Measurements from ENCODE around the gene ITPR2.
A peak's percentile ranks its signal among the peaks of the same experiment; 100 is the strongest.
"Not testable (repeated sequence)": the region's sequence is repeated elsewhere in the genome, so short reads cannot be mapped to it uniquely, and the experiment has no call there.

Gene ITPR2

DNA sequence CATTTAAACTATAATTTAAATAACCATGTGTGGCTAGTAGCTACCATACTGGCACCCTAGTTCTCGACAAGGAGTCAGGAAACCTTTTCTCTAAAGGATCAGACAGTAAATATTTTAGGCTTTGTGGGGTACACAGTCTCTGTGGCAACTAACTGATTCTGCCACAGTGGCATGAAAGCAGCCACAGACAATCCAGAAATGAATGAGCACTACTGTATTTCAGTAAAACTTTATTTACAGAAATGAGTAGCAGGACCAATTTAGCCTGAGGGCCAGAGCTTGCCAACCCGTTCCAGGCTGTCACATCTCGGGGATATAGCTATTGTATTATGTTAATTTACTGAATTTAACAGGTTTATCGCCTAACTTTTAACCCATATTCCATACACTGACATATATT lies 278.7 kb downstream of the ITPR2 start:
- no peak for DNase-seq

DNA sequence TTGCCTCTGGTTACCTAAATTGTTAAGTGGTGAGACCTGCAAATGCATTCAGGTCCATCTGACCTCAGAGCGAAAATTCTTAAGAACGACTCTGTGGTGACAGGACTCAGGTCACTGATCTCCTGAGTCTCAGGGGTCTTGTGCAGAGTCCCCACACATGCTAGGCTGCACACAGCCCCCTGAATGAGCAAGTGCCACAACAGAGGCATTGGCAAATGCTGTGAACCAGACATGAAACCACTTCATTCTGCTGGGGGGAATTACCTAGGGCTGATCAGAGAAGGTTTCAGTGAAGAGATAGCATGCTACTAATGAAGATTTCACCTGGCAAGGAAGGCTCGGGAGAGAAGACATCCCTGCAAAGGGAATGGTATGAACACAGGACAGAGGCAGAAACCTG lies 281.6 kb downstream of the ITPR2 start:
- no peak for DNase-seq

DNA sequence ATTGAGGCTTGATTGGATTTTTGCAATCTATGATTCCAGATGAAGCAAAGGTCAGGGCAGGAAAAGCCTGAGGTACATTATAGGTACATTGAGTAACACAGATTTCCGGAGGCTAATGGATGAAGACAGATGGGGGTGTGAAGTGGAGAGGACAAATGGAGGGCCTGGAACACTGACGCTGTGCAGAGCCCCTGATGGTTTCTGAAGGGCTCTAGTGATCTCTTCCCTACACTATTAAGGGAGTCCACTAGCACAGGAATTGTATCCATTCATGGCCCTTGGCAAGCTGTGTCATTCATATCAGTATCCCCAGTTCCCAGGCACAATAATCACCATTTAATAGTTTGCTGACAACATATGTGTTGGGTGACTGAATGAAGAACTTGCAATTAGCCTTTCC lies 284.8 kb downstream of the ITPR2 start:
- no peak for DNase-seq

DNA sequence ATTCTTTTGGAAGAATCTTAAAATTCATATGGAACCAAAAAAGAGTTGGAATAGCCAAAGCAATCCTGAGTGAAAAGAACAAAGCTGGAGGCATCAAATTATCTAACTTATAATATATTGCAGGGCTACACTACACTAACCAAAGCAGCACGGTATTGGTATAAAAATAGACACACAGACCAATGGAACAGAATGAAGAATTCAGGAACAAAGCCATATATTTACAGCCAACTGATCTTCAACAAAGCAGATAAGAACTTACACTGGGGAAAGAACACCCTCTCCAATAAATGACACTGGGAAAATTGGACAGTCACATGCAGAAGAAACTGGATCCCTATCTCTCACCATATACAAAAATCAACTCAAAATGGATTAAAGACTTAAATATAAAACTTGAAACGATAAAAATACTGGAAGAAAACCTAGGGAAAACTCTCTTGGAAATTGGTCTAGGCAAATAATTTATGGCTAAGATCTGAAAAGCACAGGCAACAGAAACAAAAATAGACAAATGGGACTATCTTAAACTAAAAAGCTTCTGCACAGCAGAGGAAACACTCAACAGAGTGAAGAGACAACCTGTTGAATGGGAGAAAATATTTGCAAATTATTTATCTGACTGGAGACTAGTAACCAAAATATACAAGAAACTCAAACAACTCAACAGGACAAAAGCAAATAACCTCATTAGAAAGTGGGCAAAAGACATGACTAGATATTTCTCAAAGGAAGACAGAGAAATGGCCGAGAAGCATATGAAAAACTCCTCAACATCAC lies 286.3 kb downstream of the ITPR2 start:
- DNase-seq: no peak

DNA sequence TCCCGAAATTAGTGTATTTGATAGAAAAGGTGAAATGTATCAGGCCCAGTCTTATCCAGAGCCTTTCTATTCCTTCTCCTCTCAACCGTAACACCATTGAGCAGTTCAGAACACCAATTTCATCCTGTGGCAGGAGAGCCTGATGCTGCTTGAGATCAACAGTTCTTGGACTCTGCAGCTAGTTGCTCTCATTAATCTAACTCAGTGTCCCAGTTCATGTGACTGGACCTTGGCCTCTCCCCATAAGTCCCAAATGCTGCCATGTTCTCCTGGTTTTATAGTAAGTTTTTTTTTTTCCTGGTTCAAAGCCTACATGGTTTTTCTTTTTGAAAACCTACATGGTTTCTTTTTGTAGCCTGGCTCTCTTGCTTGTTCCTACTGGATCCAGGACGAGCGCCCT lies 293.9 kb downstream of the ITPR2 start:
- DNase-seq: no peak

DNA sequence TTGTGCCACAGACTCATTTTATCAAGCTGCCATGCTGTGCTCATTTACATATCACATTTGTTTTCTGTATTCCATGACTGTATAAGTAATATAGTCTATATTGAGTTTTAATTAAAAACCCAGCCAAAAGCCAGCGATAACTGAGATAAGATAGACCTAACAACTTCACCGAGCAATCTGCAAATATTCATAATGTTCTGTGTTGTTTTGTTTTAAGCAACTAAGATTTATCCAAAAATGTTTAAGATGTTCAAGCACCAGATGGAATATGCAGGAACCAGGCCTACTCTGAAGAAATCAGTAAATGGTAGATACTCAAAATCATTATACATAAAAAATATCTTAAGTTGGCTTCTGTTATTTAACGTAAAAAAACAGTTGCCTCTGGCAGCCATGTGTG lies 295.3 kb downstream of the ITPR2 start:
- no peak for DNase-seq

DNA sequence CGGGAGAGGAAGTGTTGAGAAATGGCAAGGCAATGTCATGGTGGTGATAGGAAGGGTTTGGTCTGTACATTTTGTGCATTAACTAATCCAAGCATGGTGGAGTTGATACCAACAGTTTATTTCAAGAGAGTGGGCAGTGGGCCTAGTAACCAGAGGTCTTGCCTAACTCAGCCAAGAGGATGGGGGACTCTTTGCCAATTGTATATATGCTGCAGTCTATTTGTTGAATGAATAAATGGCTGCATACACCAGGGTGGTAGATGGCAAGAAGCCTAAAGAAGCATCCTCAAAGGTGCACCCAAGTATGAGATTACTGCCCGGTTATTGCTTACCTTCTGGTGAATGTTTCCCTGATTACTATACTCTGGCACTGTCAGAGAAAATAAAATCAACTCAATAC lies 295.9 kb downstream of the ITPR2 start:
- no peak for DNase-seq

DNA sequence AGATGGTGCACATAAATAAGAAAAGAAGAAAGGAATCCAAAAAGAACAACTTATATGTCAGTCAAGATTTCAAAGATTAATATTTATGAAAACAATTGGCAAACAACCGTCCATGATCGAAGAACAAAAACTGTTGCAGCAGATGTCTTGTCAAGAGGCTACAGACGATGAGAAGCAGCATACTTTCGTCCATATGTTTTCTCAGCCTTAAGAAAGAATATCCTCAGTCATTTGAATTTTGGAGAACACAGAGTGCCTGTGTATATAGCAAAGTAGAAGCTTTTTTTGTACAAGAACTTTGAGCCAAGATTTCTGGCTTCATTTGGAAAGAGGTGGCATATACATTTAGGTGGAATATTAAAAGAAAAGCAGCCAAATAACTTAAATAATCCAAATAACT lies 297.2 kb downstream of the ITPR2 start:
- DNase-seq: no peak

DNA sequence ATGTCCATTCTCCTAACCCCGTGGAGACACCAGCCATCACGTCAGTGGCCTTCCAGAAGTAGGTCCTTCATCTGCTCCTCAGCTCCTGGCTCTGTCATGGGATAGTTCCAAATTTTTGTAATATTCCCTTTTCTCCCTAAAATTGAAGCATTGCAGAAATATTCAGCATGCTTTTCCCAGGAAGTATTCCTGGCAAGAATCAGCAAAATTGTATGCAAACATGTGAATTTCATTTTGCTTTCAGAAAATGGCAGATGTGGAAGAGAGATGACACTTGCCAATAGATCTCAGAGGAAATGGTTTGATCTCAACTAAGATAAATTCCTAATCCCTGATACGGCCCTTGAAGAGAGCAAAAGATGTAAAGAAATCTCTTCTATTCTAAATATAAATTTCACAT lies 298.9 kb downstream of the ITPR2 start:
- DNase-seq: no peak

DNA sequence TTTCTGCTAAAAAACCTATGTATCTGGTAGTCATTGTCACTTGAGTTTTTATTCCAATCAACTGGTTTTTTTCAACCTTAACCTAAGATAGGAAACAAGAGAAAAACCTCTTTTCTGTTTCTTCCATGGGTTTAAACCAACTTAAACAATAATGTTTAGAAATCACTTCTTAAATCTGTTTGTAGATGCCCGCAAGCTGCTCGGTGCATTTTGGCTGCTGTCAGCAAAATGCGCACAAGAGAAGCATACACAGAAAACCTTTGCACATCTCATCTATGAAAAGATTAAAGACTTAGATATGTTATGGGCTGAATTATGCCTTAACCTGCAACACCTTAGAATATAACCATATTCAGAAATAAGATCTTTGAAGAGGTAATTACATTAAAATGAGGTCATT lies 299.8 kb downstream of the ITPR2 start:
- no peak for DNase-seq

DNA sequence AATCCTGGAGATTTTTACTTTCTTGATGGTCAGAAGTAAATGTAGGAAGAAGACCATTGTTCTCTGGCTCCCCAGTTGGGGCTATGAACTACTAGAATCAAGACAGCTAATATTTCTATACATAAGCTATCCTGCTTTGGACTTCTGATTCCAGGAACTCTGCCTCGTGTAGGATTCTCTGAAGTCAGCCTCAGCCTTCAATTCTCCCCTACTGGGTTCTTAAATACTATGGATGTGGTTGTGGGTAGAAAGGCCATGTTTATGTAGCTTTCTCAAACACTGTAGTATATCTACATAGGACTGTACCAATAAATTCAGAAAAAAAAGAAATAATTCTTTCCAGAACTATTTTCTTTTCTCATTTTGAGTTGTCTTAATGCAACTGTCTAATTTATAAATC lies 302.5 kb downstream of the ITPR2 start:
- DNase-seq: no peak

DNA sequence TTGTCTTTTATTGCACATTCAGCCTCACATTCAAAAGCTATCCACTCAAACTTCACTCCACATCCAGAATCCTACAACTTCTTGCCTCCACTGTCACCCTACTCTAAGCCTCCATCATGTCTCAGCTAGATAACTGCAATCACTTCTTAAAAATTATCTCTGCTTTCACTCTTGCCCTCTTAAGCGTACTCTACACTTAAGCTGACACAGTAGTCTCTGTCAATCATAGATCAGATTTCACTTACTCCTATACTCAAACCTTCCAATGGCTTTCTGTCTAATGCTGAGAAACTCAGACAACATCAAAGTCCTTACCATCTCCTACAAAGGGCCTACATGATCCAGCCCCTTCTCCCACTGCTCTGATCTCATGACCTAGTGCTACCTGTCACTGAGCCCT lies 304.1 kb downstream of the ITPR2 start:
- no peak for DNase-seq

DNA sequence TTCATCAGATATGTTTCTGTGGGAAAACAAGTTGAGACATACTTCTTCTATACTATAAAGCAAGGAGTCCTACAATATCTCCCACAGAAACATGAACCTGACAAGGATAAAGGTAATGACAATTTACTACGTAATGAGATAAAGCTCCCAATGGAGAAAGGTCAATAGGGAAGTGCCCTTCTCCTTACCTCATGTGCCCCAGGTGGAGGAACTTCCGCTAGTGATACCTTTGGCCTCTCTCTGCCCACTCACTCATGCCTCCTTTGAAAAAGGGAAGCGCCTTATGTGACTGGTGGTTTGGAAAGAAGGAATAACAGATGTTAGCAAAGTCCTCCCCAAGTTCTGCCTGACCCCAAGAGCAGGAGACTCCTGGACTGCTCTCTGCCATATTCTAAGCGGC lies 305.3 kb downstream of the ITPR2 start:
- DNase-seq: no peak

DNA sequence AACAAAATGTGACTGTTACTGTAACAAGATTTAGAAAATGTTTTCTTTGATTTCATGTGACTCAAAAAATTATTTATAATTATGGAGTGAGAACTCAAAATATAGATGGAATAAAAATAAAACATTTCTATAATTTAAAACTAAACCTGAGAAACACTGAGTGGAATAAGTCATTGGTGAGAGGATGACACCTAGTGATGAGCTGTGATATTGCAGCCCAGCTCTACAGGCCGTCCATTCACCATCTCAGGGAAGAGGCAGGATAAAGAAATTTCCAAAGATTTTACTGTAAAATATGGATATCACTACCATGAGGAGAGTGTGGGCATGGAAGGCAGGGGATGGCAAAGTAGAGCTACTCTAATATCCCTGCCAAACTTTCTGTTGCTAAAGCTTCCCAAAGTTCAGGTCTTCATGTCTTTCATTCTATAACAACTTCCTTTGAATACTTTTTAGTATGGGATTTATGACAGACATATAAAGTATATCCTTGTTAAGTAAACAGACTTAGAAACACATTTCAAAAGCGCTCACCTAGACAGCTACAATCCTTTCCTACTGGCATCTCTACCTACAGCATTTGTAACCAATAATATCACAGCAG lies 308.0 kb downstream of the ITPR2 start:
- peak in 1 of 2 donors; percentile 7 for DNase-seq

DNA sequence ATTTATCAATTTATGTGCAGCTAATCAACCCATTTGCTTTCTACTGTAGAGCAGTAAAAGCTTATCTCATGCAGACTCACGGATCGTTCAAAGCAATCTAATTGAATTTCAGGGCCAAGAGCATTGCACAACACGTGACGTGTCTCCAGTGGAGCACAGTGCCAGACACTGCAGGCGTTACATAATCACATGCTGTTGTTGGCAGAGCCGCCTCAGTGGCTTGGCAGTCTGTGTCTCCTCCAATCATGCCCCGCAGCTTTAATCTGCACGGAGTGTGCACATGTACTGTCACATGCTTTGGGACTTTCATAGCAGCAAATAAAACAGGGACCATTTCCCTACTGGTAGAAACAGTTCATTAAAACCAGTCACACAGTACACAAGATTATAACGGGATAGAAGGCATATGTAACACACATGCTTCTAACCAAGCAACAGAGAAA lies 309.3 kb downstream of the ITPR2 start:
- DNase-seq: peak in 1 of 2 donors; percentile 49

DNA sequence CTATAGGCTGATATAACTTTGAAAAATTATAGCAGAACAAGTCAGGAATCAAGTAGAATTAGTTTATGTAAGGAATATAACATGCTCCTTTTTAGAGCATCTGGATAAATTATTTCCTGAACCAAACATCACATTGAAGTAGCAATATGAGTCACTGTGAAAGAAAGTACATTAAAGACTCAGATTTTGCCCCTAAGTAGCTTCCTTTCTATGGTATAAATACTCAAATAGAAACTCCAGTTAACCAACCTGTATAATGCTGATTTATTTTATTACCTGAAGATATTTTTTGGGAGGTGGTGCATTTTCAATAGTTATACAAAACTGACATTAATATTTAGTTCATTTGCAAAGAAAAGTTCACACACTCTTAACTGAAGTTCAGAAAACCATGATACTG lies 312.1 kb downstream of the ITPR2 start:
- DNase-seq: no peak

DNA sequence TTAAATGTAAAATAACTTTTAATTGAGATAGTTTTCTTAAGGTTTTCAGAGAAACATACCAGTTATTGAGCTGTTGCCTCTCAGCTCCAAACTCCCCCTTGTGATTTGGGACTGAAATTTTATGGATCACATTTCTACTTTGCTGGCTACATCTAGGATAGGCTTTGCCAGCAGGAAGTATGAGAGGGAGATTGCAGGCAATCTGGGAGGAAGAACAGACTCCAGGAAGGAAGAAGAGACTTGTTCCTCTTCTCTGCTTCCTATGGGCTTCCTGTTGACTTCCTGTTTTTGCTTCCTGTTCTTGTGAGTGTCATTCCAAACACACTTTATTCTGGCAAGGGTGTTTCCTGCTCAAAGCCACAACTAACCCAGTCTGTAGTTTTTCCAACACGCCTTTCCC lies 312.9 kb downstream of the ITPR2 start:
- no peak for DNase-seq

DNA sequence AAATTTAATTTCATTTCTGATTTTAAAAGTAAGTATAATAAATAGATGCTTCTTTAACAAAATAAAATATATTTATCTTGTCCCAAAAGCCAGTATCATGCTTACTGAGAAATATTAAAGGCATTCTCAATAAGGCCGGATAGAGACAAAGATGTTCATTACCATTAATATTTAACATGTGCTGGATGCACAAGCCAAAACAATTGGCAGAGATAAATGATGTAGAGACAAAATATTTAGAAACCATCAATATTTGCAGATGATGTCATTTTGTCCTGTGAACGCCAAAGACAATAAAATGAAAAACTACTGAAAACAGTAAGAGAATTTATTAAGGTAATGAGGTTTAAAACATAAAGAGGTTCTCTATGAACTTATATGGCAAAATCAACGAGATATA lies 313.5 kb downstream of the ITPR2 start:
- DNase-seq: no peak

DNA sequence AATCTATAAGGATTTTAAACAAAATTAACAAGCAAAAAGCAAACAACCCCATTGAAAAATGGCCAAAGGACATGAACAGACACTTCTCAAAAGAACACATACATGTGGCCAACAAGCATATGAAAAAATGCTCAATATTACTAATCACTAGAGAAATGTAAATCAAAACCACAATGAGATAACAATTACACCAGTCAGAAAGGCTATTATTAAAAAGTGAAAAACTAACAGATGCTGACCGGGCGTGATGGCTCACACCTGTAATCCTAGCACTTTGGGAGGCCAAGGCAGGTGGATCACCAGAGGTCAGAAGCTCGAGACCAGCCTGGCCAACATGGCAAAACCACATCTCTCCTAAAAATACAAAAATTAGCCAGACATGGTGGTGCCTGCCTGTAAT lies 315.7 kb downstream of the ITPR2 start:
- DNase-seq: not testable (repeated sequence)

DNA sequence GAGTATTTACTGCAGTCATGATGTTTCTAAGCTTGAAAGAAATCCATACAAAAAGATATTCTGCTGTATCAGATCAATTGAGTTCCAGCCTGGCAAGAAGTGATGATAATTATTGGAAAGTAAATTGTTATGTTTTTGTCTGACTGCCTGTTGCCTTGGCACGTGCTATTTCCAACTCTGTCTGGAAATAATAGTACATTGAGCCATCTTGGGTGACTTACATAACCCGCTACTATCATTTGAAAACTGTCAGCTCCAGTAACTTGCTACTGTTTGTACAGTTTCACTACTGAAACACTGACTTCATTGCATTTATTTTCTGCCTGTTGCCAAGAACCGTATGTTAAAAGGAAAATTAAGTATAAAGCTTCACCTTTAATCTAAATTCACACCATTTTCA lies 318.6 kb downstream of the ITPR2 start:
- no peak for DNase-seq

DNA sequence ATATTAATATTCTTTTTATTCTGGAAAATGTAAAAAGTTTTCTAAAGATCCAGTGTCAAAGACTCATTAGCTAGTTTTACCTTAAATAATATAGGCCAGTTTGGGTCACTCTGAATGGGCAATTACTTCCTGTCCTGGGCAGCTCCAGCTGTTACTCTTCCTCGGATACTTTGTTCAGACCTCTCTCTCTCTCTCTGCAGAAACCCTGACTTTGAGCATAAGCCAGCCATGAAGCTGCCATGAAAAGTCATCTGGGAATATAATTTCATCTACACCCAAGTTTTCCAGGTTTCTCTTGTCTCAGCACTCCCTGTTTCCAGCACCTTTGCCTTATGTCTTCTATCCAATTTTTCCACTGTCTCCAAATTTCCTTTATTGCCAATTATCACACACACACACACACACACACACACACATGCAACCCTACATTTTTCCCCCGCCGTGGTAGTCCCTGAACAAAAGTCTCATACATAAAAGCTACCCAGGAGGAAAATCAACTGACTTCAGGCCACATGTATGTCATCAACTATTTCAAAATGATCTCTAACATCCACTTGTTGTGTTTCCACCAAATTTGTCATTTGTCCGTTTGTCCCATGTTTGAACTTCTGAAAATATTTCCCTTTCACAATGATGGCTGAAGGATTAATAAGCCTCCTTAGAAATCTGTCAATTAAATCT lies 319.5 kb downstream of the ITPR2 start:
- no peak for DNase-seq

DNA sequence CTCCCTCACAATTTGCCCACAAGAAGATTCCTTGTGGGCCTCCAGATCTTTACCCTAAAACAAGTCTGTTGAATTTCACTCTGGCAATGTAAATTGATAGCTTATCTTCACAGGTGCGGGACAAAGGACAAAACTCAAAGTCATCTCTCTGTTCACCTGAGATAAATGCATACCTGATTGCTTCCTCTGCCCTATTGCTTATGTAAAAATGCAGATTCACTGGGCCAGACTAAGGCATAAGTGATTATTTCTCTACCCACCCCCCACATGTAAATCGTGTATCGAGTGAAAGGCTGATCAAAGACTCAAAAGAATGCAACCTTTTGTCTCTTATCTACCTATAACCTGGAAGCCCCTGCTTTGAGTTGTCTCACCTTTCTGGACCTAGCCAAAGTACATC lies 320.8 kb downstream of the ITPR2 start:
- no peak for DNase-seq

DNA sequence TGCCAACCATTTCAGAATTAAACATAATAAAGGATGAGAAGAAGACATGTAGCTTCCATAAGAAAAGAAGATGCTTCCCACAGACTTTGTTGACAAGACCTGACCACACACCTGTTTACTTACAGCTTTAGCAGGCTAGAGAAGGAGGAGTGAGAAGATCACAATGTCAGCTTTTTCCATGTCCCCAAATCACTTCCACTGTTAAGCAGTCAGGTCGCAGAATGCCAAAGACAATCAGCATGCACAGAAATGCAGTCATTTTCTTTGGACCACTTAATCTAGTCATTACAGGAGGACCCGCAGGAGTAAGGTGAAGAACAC lies 322.7 kb downstream of the ITPR2 start:
- no peak for DNase-seq

DNA sequence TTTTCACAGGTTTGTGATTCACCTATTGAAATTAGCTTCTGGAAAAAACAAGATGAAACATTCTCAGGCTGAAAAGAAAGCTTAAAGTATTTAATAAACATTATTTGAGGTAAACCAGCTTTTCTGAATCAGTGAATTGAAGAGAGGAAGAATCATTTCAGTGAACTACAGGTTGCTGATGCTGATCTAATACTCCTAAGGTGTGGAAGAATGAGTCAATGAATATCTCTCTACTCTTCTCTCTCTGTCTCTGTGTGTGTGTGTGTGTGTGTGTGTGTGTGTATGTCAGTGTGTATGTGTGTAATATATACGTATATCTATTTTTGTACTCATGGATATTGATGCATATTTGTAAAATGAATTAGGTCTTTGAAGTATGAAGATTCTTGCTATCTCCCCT lies 325.4 kb downstream of the ITPR2 start:
- no peak for DNase-seq

Measured in CD4-positive, alpha-beta T cell treated with Interferon alpha-2 for 1 hour (primary cell).